ENCODE data around the gene HPCAL1.

Gene HPCAL1

DNA sequence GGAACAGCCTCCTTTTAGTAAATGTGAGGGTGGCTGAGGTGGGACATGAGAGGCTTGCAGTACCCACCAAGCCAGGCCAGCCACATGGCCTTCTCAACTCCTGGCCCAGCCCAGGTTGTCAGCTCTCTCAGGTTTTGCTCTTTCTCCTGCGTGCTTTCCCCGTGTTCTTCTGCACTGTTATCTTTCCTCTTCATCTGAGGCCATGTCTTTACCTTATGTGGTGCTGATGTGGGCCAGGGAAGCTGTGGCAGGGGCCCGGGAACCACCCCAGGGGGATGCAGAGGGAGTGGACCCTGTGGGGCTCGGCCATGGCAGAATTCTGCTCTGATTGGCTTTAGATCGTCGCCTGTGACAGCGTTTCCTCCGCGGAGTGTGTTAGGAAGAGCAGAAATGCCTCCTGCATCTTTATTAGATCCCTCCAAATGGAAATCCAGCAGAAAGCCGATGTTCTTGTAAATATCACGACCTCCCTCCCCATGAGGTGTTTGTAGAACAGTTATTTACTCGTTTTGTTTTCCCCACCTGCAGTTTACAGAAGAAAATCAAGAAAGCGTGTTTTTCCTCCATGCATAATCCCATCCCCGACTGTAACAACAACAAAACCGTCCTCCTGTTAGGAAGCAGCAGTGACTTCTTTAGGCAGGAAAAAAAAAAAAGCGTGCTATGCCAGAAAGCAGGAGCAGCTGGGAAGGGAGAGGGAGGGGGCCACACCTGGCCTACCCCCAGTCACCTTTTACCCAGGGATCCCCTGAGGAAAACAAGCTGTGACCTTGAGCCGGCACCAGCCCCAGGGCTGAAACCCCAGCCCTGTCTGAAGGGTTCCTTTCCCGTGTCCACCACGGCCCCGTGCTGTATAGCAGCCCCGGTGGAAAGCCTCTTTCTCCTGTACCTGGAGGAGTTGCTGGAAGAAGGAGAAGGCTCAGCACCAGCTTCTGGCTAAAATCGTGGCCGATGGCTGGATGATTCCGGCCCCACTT lies 54.8 kb downstream of the HPCAL1 start:
- DNase-seq = no peak

DNA sequence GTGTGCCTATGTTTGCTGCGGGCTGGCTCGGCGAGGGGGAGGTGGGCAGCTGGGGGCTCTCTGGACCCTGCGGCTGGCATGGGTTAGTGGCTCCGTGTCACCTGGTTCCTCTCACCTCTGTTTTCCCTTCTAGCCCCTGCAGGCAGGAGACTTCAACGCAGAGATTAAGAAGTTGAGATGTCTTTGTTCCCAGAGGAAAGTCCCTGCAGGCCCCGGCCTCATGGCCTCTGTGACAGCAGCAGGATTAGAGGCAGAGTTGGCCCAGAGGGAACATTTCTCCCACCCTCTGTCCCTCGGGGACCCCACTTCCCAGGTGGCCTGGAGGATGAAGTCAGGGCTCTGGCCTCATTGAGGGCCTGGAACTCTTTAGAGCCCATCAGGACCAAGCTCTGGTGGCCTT lies 56.5 kb downstream of the HPCAL1 start:
- DNase-seq = no peak

- DNase-seq = no peak
Measured at GRCh38 chr2:10359731-10360329, 57.1 kb downstream of the HPCAL1 start.

DNA sequence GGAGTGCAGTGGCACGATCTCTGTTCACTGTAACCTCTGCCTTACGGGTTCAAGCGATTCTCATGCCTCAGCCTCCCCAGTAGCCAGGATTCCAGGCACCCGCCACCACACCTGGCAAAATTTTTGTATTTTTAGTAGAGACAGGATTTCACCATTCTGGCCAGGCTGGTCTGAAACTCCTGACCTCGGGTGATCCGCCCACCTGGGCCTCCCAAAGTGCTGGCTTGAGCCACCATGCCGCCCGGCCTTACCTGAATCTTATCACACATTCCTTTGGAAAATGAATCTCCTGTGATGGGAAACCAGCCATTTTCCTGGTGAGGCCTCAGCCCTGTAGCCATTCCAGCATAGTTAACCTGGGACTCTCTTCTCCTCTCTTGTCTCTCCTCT lies 57.8 kb downstream of the HPCAL1 start:
- DNase-seq = no peak

DNA sequence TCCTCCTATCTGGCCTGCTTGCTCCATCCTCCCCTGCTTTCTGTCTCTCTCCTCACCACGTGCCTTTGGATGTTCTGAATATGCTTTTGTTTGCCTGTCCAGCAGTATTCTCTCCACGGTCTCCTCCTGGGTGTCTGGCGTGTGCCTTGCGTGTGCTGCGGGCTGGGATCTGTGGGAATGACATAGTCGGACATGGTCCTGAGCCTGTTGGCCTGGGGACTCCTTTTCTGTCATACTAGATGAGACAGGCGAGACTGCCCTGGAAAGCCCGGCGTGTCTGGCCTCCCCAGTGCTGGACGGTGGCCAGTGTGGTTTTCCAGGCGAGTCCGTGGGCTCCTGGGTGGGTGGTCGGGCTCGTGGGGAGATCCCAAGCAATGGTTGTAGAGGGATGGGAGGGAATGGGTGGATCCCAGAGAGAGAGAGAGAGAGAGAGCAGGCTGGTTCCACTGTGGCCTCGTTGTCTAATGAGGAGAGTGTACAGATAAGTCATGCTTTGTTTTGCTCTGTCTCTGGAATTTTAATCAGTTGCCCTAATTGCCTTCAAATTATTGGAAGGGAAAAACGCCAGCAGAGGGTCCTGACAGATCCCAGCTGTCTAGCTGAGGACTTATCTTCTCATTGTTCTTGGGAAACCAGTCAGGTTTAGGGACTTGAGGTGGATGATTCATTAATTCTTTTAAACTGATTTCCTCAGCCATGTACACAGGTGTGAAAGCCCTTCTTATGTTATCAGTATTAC lies 58.3 kb downstream of the HPCAL1 start:
- no peak for DNase-seq

DNA sequence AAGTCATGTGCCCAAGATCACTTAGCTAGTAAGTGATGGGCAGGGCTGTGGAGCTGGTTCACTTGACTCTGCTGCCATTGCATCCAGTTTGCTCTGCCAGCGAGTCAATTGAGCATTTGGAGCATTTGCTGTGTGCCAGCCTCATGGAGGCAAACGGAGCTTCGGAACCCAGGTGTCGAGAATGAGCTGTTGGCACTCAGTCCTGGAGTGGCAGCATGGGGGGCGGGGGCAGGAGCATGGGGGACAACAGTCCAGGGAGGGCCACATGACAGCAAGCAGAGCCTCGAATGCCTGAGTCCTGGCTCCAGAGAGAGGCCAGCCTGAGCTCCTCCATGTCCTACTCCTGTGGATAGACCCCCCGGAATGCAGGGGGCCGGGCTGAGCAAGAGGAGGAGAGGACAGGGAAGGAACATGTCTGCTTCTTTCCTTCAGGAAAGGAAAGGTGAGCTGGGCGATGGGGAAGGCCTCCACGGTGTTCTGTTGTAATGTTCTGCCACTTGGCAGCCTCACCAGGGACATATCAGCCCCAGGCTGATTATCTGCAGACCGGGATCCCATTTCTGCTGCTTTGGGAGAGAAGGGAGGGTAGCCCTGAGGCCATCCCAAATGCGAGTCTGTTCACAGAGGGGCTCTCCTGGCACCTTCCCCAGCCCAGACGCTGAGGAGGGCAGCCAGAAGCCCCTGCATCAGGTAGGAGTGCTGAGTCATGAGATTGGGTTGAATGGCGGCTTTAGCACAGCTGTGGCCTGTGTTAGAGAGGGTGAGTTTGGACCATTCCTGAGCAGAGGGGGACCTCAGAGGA lies 59.6 kb downstream of the HPCAL1 start:
- DNase-seq = no peak

- no peak for DNase-seq
Measured at GRCh38 chr2:10362898-10363454, 60.3 kb downstream of the HPCAL1 start.

GRCh38 chr2:10363861-10364610 lies 61.3 kb downstream of the HPCAL1 start:
- no peak for DNase-seq

GRCh38 chr2:10365412-10365811 lies 62.7 kb downstream of the HPCAL1 start:
- DNase-seq = no peak

GRCh38 chr2:10366601-10367270 lies 64.0 kb downstream of the HPCAL1 start:
- no peak for DNase-seq

GRCh38 chr2:10367472-10368439 lies 65.1 kb downstream of the HPCAL1 start:
- no peak for DNase-seq

DNA sequence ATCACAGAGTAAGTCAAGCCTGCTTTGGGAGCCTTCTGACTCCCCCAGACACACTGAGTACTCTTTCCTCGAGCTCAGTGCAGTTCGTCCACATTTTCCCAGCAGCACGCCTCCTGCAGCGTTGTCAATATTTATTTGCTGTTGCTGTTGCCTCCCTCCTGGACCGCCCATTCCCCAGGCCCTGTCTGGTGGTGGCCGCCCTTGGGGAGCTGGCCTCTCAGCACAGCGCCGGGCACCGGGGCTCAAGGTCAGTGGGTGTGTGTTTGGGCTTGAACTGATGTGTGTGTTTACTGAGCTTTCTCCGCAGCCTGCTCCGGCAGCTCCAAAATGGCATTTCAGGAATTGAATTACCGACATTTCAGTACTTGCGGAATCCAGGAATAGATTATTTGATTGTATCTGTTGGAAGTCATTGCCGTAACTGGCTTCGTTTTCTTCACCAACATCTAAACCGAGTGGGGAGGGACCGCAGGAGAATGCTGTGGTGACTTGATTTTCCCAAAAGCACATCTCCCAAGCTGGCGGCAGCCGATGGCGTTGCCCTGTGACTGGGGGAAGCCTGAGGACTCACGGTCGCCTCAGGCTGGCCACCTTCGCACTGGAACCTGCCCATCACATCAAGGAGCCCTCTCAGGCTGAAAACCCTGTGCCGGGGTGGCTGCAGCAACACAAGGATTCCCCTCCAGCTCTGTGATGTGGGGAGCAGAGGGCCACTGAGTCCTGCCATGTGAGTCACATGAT lies 66.0 kb downstream of the HPCAL1 start:
- no peak for DNase-seq

- no peak for DNase-seq
Measured at GRCh38 chr2:10369269-10370255, 66.9 kb downstream of the HPCAL1 start.

GRCh38 chr2:10370390-10370789 lies 67.7 kb downstream of the HPCAL1 start:
- DNase-seq = no peak

- no peak for DNase-seq
Measured at GRCh38 chr2:10370895-10371294, 68.2 kb downstream of the HPCAL1 start.

GRCh38 chr2:10371441-10372196 lies 68.9 kb downstream of the HPCAL1 start:
- no peak for DNase-seq
